HG03378 (cell line): ENCODE results near the gene ENKUR.
"Not testable (repeated sequence)": the region's sequence is repeated elsewhere in the genome, so short reads cannot be mapped to it uniquely, and the experiment has no call there.

ENCODE experiments used
- ATAC-seq: cut with Tn5 transposase; IDR thresholded peaks from one replicate; pipeline ENCODE4 v1.9.1; 2021; ENCODE audit warnings: mild to moderate bottlenecking, moderate library complexity; ENCODE audit not compliant: unreplicated experiment

Gene ENKUR

GRCh38 chr10:24979685-24980084 lies 36.3 kb downstream of the ENKUR start:
- ATAC-seq, result no peak

GRCh38 chr10:24974976-24975375 lies 41.0 kb downstream of the ENKUR start:
- ATAC-seq, result no peak

GRCh38 chr10:24973163-24973562 lies 42.8 kb downstream of the ENKUR start:
- no peak for ATAC-seq

GRCh38 chr10:24971374-24971773 lies 44.6 kb downstream of the ENKUR start:
- no peak for ATAC-seq

GRCh38 chr10:24969841-24970281 lies 46.1 kb downstream of the ENKUR start:
- no peak for ATAC-seq

GRCh38 chr10:24968951-24969350 lies 47.0 kb downstream of the ENKUR start:
- not testable (repeated sequence) for ATAC-seq

- ATAC-seq, result no peak
Measured at GRCh38 chr10:24968349-24968748, 47.6 kb downstream of the ENKUR start.

- ATAC-seq, result no peak
Measured at GRCh38 chr10:24966962-24967481, 48.9 kb downstream of the ENKUR start.

- ATAC-seq, result no peak
Measured at GRCh38 chr10:24965051-24965450, 50.9 kb downstream of the ENKUR start.

GRCh38 chr10:24963521-24964041 lies 52.4 kb downstream of the ENKUR start:
- ATAC-seq, result no peak

- no peak for ATAC-seq
Measured at GRCh38 chr10:24962995-24963394, 53.0 kb downstream of the ENKUR start.

GRCh38 chr10:24961582-24961981 lies 54.4 kb downstream of the ENKUR start:
- no peak for ATAC-seq

- no peak for ATAC-seq
Measured at GRCh38 chr10:24959382-24959730, 56.6 kb downstream of the ENKUR start.

GRCh38 chr10:24958721-24959381 lies 57.1 kb downstream of the ENKUR start:
- ATAC-seq, result no peak

GRCh38 chr10:24958091-24958720 lies 57.8 kb downstream of the ENKUR start:
- no peak for ATAC-seq

GRCh38 chr10:24957624-24958051 lies 58.3 kb downstream of the ENKUR start:
- not testable (repeated sequence) for ATAC-seq

- no peak for ATAC-seq
Measured at GRCh38 chr10:24953675-24954074, 62.3 kb downstream of the ENKUR start.

- no peak for ATAC-seq
Measured at GRCh38 chr10:24952707-24953645, 63.0 kb downstream of the ENKUR start.

GRCh38 chr10:24952143-24952706 lies 63.7 kb downstream of the ENKUR start, which contains the start of gene PRTFDC1:
Gene PRTFDC1 (minus strand): TSS chr10:24952606. CDS start chr10:24952575, 31 bp downstream.
- ATAC-seq, result no peak
